Fibroblast of the conjunctiva (primary cell): Measurements from ENCODE around the gene FNDC11.
"Not testable (repeated sequence)": the region's sequence is repeated elsewhere in the genome, so short reads cannot be mapped to it uniquely, and the experiment has no call there.

Source experiments
- DNase-seq: peaks from one replicate; pipeline ENCODE4 v3.0.0-alpha.2; 2010; ENCODE audit warnings: low read depth

Gene FNDC11

GRCh38 chr20:63599396-63600050, 45.6 kb downstream of the FNDC11 start:
- no peak for DNase-seq

DNA sequence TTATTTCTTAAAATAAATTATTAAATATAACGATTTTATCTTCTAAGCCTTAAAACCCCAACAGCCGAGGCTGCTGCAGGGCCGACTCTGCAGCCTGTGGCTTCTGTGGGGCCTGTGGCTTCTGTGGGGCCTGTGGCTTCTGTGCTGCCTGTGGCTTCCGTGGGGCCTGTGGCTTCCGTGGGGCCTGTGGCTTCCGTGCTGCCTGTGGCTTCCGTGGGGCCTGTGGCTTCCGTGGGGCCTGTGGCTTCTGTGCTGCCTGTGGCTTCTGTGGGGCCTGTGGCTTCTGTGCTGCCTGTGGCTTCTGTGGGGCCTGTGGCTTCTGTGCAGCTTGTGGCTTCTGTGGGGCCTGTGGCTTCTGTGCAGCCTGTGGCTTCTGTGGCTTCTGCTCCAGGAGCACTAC, 47.7 kb downstream of the FNDC11 start:
- not testable (repeated sequence) for DNase-seq

DNA sequence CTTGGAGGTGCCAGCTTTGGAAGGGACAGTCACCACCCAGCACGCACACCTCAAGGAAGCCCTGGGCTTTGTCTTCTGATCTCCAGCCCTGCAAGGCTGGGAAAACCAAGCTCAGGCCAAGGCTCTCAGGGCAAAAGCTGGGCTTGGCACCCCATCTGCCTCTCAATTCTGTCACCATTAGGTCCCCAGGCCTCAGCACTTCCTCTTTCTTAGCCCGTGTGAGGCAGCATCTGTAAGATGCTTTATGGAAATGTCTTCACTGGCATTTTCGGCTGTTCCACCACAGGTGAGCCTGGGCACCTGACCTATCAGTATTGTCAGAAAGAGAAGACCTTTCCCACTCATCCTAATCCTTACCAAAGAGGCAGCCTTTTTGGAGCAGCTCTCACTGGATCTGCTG, 48.4 kb downstream of the FNDC11 start:
- DNase-seq: no peak
